ENCODE measurements around the gene MATN3.

DNA sequence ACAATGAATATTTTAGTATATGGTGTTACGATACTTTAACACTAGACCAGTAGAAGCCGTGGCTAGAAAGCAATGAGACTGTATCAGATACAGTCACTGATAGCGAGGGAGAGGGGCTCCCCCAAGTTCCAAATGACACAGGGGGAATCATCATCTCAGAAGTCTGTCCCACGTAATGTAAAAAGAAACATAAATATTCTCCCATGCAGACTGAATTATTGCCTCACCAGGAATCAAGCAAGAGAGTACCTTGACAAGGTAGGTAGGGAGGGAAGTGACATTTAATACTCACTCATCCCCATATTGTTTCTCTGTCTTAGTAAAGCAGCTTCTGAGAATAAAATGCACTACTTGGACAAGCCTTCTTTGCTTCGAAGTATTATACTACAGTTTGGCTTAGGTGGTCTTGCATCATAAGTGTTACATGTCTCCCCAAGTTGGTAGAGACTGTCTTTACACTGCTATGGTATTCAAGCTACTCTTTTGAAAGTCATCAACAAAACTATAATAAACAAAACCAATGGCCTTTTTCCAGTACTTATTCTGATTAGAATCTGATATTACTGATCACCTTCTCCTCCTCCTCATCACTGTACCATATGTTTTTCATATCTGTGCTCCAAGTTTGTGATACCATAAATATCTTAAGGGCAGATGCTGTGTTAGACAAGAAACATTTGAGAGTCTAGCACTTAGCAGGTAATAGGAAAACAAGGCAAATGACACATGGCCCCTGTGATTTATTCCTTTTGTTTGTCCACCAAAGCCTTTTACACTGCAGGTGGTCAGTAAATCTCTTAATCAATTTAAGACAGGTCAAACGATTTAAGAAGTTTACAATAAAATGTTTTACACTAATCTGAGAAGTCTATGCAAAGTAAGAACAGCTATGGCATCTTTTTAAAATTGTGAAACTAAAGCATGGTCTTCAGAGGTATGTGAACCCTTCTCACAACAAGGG, 36.3 kb upstream of the MATN3 start:
- TF ChIP-seq CTCF (IDR thresholded peaks at IDR 0.05; ENCODE audit: extremely low read depth in 1 of 2, insufficient read depth in 1 of 2, low read depth in 1 of 2, low read length in 2 of 2) (no peak), MAX (IDR thresholded peaks at IDR 0.05; ENCODE audit: insufficient read depth, insufficient read length) (no peak), GATA2 (IDR thresholded peaks at IDR 0.05; ENCODE audit: insufficient read depth, insufficient read length, low read depth, low read length) (no peak), POLR2A (IDR thresholded peaks at IDR 0.05; ENCODE audit: low read depth, low read length) (no peak)

All from endothelial cell of umbilical vein (primary cell).